Epithelial cell of prostate (primary cell): ENCODE measurements around the gene STN1.

ENCODE experiments used
- DNase-seq: peaks from one replicate; pipeline ENCODE4 v3.0.0-alpha.2; 2011; ENCODE audit warnings: low read depth, low spot score
- H3K27ac ChIP-seq: fragments of 450-650 bp; 2 replicates; pipeline ENCODE4 v1.5.1; 2017; ENCODE audit warnings: mild to moderate bottlenecking

STN1 gene, protein sequence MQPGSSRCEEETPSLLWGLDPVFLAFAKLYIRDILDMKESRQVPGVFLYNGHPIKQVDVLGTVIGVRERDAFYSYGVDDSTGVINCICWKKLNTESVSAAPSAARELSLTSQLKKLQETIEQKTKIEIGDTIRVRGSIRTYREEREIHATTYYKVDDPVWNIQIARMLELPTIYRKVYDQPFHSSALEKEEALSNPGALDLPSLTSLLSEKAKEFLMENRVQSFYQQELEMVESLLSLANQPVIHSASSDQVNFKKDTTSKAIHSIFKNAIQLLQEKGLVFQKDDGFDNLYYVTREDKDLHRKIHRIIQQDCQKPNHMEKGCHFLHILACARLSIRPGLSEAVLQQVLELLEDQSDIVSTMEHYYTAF

DNA sequence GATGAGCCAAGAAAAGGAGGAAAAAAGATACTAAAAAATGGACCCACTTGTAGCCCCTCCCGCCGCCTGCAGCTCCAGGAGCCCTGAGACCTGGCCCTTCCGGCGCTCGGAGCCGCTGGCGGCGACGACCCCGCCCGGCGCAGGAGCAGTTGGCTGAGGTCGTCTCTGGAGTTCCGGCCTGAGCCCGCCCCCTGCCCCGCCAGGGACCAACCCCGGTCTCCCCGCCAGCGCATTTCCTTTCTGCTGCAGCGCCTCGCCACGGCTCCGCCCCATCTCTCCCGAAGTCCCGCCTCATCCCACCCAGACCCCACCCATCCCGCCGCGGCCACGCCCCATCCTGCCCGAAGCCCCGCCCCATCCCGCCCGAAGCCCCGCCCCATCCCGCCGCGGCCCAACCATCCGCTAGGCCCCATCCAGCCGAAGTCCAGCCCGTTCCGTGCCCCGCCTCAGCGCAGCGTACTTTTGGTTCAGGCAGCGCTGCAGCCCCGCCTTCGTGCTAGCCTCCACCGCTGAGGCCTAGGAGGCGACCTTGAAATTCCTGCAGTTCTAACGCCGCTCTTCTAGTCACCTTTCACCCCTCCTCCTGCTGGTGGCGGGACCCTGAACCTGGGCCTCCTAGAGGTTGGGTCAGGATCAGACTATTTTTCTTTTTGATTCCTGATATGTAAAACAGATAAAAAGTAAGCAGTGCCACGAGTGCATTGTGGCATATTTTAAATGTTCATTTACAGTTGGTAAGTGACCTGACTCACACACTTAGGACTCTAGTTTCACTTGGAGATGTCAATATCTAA lies at the start of gene STN1:
STN1 (minus strand) TSS at position 132 of the 794 bp plus-strand sequence. CDS start 590 bp downstream, outside the sequence.
- DNase-seq = peak; percentile 79
- H3K27ac ChIP-seq = peak within 1 kb of the TSS; percentile 88

DNA sequence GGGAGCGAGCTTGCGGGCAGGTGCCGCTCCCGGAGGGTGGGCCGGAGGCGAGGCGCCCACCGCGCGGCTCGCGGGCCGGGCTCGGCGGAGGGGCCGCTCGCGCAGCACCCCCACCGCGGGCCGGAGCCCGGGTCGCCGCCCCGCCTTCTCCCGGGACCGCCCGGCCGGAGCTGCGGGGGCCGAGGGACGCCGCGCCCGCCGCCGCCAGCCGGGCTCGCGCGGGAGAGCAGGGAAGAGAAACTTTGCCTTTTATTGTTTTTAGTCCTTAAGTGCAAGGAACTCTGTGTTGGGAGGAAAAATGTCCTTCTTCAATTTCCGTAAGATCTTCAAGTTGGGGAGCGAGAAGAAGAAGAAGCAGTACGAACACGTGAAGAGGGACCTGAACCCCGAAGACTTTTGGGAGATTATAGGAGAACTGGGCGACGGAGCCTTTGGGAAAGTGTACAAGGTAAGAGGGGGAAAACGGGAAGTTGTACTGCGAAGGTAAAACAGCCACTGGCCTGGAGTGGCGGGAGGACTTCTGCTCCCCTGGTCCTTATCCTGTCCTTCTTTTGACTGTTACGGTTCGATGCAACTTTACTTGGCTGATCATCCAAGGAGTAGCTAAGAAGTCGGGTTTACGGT lies 49.6 kb upstream of the STN1 start:
- peak overlapping the region; percentile 79 for H3K27ac ChIP-seq
- no peak for DNase-seq

DNA sequence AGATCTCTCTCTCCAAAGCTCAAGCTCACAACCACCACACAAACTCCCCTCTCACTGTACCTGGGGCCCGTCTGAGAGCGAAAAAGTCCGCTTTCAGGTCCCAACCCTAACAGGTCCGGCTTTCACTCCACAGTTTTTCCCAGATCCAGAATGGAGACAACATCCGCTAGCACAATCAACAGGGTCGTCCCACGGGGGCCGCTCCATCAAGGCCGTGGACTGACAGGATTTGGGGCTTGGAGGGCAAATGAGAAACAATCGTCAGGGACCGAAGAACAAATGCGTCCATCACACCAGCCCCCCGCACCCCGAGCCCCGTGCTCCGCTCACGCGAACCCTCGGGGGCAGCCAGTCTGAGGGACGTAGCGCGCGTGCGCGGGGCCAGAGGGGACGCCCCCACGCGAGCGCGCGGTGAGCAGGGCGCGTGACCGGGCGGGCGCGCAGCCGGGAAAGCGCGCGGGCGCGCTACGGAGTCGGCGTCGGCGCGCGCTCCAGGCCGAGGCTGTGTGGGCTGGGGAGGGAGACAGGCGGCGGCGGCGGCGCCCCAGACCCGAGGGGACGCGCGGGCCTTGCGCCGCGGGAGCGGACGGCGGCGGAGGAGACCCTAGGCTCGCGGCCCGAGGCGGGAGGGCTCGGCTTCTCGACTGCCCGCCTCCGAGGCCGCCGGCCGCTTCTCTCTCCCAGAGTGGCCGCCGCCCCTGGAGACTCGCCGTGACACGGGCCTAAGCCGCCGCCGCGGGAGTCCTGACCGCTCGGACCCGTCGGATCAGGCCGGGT lies 48.9 kb upstream of the STN1 start, which contains the start of gene SLK:
SLK (plus strand) TSS at position 470 of the 777 bp plus-strand sequence. CDS start 606 bp downstream, outside the sequence.
- H3K27ac ChIP-seq = peak within 1 kb of the TSS; percentile 79
- DNase-seq = no peak

DNA sequence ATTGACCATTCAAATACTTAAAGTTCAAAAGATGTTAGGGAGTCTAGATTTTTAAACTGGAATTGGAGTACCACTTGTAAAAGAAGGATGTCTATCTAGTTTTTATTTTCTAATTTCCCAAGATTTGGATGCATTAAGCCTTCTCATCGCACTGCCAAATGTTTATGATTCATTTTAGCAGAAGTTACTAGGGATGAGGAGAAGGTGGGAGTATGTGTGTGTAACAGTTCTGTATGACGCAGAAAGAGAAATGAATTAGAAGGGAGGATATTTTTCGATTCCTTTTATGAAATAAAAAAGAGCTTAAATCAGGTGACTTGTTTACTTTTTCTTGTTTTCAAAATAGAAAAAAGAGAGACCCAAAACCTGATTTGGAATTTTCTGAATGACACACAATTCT lies 42.1 kb upstream of the STN1 start:
- no peak overlapping the region for H3K27ac ChIP-seq
- no peak for DNase-seq

DNA sequence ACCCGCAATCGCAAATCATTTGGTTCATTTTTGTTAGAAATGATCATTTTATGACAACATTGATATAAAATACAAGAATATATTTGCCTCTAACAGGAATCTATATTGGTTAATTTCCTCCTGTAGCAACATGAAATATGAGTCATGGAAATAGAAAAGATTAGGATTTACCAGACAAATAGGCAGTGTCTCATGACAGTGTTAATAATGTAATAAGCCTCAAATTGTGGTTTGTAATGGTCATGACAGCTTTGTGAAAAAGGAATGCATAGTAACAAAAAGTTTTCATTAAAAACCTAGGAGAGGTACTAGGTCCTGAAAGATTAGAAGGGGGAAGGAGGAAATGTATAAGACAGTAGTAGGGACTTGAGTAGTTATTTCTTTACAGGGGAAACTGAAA lies 41.0 kb upstream of the STN1 start:
- peak overlapping the region; percentile 37 for H3K27ac ChIP-seq
- peak; percentile 24 for DNase-seq

DNA sequence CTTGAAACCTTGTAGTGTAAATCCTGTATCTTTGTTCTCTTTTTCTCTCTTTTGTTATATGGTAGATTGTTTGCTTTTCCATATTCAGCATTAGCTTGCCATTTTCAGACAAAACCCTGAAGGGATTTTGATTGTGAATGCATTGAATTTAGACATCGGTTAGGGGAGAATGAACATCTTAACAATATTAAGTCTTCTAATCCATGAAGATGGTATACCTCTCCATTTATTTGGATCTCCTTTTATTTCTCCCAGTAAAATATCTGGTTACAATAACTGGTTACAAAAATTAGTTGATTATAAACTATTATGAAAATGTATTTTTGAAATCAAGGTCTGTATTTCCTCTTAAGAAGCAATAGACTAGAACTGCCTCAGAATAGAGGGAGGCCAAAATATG lies 36.6 kb upstream of the STN1 start:
- no peak for DNase-seq
- H3K27ac ChIP-seq = no peak overlapping the region

DNA sequence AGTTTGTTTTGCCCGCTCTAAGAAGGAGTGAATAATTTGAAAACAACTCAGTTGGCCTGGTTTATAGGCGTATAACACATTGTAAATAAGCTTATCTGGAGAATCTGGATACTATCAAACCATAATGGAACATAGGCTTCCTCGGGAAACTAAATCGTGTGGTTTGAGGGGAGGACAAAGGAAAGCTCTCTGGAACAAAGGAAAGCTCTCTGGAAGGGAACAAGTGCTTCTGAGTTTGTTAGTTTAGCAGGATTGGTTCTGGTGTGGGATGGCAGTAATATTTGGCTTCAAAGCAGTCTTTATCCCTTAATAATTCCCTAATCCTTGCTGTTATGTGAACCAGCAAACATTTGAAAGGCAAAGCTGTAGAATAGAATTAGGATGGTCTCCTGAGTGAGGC lies 34.0 kb upstream of the STN1 start:
- no peak for DNase-seq
- no peak overlapping the region for H3K27ac ChIP-seq

DNA sequence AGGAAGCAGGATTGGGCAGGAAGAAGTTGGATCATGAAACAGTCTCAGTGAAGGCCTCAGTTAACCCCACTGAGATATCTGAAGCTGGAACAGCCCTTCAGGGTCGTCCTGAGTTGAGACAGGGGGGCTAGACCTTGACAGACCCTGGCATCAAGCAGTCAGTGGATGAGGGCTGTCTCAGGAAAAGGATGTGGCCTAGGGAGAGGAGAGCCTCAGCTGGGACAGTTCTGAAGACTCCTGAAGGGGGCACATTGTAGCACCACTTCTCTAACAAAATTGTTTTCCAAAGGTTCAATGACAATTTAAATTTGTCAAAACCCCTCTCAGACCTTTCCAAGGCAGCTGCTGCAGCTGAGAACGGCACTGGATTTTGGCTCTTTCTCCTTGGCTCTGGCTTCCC lies 33.2 kb upstream of the STN1 start:
- no peak overlapping the region for H3K27ac ChIP-seq

DNA sequence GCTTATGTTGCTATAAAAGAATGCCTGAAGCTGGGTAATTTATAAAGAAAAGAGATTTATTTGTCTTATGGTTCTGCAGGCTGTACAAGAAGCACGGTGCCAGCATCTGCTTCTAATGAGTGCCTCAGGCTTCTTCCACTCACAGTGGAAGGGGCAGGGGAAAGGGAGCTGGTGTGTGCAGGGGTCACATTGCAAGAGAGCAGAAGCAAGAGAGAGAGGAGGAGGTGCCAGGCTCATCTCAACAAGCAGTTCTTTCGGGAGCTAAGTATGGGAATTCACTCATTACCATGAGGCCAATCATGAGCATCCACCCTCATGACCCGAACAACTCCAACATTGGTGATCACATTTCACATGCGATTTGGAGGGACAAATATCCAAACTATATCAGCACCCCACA lies 31.7 kb upstream of the STN1 start:
- DNase-seq = no peak
- no peak overlapping the region for H3K27ac ChIP-seq

More for the DNA sequence above, 33.2 kb upstream of the STN1 start:
- no peak for DNase-seq

DNA sequence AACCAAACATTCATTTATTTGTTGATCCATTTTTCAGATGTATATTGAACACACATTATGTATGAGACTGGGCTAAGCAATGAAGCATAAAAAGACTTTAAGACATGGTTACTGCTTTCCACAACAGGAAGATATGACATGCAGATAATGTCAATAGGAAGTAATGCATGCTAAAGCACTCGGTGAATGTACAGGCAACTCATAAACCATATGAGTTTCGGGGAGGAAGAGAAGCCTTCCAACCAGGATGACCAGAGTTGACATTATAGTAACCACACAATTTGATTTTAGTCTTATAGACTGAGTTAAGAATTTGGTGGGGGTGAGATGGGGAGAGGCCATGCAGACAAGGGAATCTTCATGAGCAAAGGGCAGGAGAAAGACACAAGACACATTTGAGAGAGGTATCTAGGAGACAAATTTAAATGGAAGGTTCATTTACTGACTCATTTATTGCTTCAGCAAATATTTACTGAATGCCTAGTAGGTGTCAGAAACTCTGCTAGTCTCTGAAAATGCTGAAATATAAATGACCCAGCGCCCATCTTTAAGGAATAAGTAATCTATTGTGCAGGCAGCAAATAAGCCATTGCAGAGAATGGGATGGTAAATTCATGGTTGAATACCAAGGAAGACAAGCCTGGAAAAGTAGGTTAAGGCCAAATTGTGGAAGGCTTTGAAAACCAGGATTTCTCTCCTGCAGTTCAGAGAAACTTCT lies 30.0 kb upstream of the STN1 start:
- no peak for DNase-seq

DNA sequence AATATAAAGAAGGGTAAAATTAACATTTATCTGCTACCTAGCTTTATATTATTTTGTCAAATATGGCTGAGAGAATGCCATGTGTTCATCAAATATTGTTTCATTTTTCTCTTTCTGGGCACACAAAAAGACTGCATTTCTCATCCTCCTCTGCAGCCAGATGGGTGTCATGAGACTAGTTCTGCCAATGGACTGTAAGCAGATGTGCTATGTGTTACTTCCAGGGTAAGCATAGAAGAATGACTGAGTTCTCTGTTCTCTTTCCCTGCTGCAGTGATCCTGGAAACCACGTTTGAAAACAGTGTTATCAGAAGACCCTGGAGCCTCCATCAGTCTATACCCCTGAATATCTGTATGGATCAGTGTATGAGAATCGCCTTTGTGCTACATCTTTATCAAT lies 24.9 kb upstream of the STN1 start:
- no peak for DNase-seq
- H3K27ac ChIP-seq = peak overlapping the region; percentile 66

More for the DNA sequence above, 30.0 kb upstream of the STN1 start:
- H3K27ac ChIP-seq = no peak overlapping the region

DNA sequence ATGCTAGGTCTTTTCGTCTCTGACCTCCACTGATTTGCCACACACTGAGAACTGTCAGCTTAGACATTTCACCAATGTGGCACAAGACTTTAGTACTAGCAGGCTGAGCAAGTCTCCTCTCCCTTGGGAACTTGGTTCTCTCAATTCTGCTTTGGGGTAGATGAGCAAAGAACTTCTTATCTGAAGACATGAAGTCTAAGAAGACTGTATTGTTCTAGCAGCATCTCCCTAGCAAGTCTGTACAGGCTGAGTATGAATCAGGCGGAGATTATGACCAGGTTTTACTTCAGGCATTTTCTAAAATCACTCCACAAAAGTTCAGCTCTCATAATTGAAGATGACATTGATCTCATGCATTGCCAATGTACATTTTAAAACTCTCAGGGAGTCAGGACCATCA lies 23.8 kb upstream of the STN1 start:
- DNase-seq = peak; percentile 63
- peak overlapping the region; percentile 66 for H3K27ac ChIP-seq

DNA sequence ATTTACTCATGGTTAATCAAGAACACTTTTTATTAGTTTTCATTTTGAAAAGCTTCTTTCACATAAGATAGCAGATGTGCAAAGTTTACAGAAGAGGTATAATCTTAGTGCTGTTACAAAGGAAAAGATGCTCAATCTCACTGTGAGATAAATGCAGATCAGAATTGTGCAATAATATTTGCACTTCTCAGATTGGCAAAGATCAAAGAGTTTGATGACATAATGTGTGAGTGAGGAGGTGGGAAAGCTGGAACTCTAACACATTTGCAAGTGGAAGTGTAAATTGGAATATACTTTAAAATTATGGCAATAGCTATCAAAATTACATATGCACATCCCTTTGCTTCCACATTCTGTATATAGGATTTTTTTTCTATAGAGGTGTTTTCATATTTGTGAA lies 21.5 kb upstream of the STN1 start:
- H3K27ac ChIP-seq = no peak overlapping the region
- DNase-seq = no peak

DNA sequence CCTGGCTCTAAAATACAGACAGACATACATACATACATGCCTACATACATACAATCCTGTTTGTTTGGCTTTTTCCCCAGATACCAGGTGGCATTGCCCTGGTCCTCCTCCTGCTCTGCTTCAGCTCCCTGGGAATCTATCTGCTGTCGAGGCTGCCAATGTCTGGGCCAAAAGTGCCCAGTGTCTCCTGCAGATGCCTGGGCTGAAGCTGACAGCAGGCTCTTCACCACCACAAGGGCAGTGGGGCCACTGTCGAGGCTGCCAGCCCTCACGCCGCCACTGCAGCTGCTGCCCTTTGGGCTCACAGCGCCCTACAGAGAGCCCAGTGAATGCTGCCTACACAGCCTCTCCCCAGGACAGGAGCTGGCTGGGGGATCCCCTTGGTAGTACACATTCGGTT lies 18.0 kb upstream of the STN1 start:
- H3K27ac ChIP-seq = no peak overlapping the region
- DNase-seq = no peak

DNA sequence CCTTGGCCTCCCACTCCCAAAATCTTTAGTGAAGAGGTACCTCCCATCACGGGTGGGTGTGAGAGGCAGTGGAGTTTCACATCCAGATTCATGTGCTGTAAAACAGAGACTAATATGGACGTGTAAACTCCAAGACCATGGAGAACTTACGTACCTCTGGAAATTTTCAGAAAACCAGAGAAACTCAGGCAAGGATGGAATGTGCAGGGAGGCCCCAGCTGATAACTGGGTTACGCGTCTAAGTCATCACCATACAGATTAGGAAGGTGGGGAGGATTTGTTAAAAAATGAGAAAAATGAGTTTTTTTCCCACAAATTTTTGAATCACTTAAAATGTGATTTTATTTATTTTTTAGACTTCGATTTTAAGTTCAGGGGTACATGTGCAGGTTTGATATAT lies 16.3 kb upstream of the STN1 start:
- no peak for DNase-seq

DNA sequence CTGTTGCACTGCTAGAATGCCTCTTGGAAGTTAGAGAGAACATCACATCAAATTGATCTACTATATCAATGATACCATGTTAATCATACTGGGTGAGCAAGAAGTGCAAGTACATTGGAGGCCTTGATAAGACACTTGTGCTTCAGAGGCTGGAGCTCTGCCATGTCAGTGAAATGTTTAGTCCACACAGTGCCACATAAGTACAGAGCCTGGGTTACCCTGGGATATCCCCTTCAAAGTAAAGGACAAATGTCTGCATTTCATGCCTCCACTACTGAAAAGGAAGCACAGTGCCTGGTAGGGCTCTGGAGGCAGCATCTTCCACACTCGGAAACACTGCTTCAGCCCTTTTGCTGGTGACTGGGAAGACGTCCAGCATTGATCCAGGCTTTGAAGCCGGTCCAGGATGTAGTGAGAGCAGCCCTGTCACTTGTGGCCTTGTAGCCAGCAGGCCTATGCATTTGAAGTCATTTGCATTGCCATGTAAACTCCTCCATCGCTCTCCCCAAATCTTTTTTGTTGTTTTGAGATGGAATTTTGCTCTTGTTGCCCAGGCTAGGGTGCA lies 15.7 kb upstream of the STN1 start:
- DNase-seq = no peak
- H3K27ac ChIP-seq = no peak overlapping the region

More for the DNA sequence above, 16.3 kb upstream of the STN1 start:
- no peak overlapping the region for H3K27ac ChIP-seq

DNA sequence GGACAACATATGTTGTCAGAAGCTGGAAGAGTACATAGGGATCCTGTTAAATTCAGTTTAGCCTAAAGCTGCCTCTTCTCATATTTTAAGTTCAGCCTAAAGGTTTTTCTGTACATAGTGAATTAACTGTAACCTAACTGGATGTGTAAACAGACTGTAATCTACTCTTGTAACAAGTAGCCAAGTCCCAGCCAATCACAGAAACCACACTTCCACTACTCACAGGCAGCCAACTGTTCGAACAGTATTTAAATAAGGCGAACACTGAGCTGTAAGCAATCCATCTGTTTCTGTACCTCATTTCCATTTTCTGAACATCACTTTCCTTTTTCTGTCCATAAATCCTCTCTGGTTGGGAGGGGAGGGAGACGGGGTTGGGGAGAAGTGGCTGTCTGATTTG lies 15.0 kb upstream of the STN1 start:
- DNase-seq = no peak

DNA sequence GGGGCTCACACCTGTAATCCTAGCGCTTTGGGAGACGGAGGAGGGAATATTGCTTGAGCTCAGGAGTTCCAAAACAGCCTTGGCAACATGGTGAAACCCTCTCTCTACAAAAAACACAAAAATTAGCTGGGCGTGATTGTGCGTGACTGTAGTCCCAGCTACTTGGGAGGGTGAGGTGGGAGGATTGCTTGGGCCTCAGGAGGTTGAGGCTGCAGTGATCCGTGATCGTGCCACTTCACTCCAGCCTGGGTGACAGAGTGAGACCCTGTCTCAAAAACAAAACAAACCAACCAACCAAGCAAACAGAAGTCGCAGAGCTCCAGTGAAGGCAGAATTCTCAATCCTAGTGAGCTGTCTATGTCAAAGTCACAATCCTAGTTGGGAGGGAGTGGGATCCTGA lies 14.3 kb upstream of the STN1 start:
- no peak for DNase-seq
- no peak overlapping the region for H3K27ac ChIP-seq

More for the DNA sequence above, 15.0 kb upstream of the STN1 start:
- no peak overlapping the region for H3K27ac ChIP-seq

DNA sequence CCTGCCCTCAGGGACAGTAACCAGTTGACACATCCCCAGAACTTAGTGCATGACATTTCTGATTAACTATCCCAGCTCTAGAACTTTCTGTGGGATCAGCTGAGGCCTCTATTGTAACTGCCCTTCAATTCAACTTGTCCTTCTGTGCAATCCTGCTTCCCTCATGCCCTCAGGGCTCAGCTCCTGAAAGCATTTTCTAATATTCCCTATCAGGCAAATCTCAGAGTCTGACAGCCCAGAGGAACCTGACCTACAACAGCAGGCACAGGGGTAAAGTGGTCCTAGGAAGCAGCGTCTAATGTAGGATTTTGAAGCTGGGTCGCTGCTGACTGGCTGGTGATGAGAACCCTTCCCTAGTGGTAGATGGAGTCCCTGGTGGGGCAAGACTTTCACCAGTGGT lies 13.6 kb upstream of the STN1 start:
- DNase-seq = no peak
- H3K27ac ChIP-seq = no peak overlapping the region
